HG02852 (cell line): Measurements from ENCODE around the gene TOR3A.
"Not testable (repeated sequence)": the region's sequence is repeated elsewhere in the genome, so short reads cannot be mapped to it uniquely, and the experiment has no call there.

Experiments
- ATAC-seq: cut with Tn5 transposase; IDR thresholded peaks from one replicate; pipeline ENCODE4 v1.9.1; 2021; ENCODE audit warnings: mild to moderate bottlenecking, moderate library complexity; ENCODE audit not compliant: unreplicated experiment

Gene TOR3A

GRCh38 chr1:179104611-179105250, 22.9 kb downstream of the TOR3A start:
- ATAC-seq, result no peak

- no peak for ATAC-seq
Observed at GRCh38 chr1:179105393-179105792, 23.5 kb downstream of the TOR3A start.

GRCh38 chr1:179107706-179108629, 26.1 kb downstream of the TOR3A start:
- no peak for ATAC-seq

GRCh38 chr1:179108644-179109043, 26.8 kb downstream of the TOR3A start:
- no peak for ATAC-seq

GRCh38 chr1:179115181-179115580, 33.3 kb downstream of the TOR3A start:
- ATAC-seq, result no peak

- ATAC-seq, result no peak
Observed at GRCh38 chr1:179119513-179119912, 37.6 kb downstream of the TOR3A start.

GRCh38 chr1:179120736-179121135, 38.9 kb downstream of the TOR3A start:
- no peak for ATAC-seq

- ATAC-seq, result no peak
Observed at GRCh38 chr1:179121159-179121938, 39.5 kb downstream of the TOR3A start.

- ATAC-seq, result no peak
Observed at GRCh38 chr1:179124873-179125272, 43.0 kb downstream of the TOR3A start.

GRCh38 chr1:179126338-179127060, 44.6 kb downstream of the TOR3A start:
- no peak for ATAC-seq

- ATAC-seq, result no peak
Observed at GRCh38 chr1:179127163-179127895, 45.5 kb downstream of the TOR3A start.

GRCh38 chr1:179128520-179128919, 46.6 kb downstream of the TOR3A start:
- ATAC-seq, result no peak

- ATAC-seq, result peak; percentile 97
Observed at GRCh38 chr1:179129702-179130473, 48.0 kb downstream of the TOR3A start.

- not testable (repeated sequence) for ATAC-seq
Observed at GRCh38 chr1:179135168-179135567, 53.3 kb downstream of the TOR3A start.

- ATAC-seq, result not testable (repeated sequence)
Observed at GRCh38 chr1:179135707-179136106, 53.8 kb downstream of the TOR3A start.

GRCh38 chr1:179137617-179138255, 55.9 kb downstream of the TOR3A start:
- ATAC-seq, result no peak

GRCh38 chr1:179138755-179139154, 56.9 kb downstream of the TOR3A start:
- ATAC-seq, result not testable (repeated sequence)

- ATAC-seq, result no peak
Observed at GRCh38 chr1:179141592-179142251, 59.9 kb downstream of the TOR3A start.
